Astrocyte (in vitro differentiated cells and primary cell): ENCODE measurements around the gene RBP4.

ENCODE experiments used
- CTCF ChIP-seq: IDR thresholded peaks from 2 replicates; pipeline ENCODE4 v1.5.1; 2011; ENCODE audit warnings: low read depth, mild to moderate bottlenecking, inconsistent platforms, low read length, moderate library complexity; ENCODE audit not compliant: insufficient read depth
- EZH2 ChIP-seq: IDR thresholded peaks from 2 replicates; pipeline ENCODE4 v1.6.1; 2012; ENCODE audit warnings: mild to moderate bottlenecking, low read length, inconsistent platforms; ENCODE audit not compliant: insufficient read depth

GRCh38 chr10:93622942-93623341 lies 21.9 kb upstream of the RBP4 start:
- TF ChIP-seq EZH2 (no peak), CTCF (no peak)
